Hepatocyte (in vitro differentiated cells): ENCODE results near the gene PSD. TPM values are rescaled to one million over a fixed set of nuclear protein-coding genes. Genes with fewer than 3 reads are reported as not detected.

Experiments used
- DNase-seq: peaks from one replicate; pipeline ENCODE4 v3.0.0-alpha.2; 2016; ENCODE audit warnings: low spot score
- H2AFZ ChIP-seq: fragments of 200-600 bp; sonication (generic); 2 replicates; pipeline ENCODE4 v1.6.0; 2016; ENCODE audit warnings: antibody characterized with exemption, mild to moderate bottlenecking
- H3K27ac ChIP-seq: fragments of 200-600 bp; sonication (generic); 2 replicates; pipeline ENCODE4 v1.5.1; 2016; ENCODE audit warnings: mild to moderate bottlenecking
- H3K27me3 ChIP-seq: fragments of 200-600 bp; sonication (generic); 2 replicates; pipeline ENCODE4 v1.6.1; 2016
- H3K36me3 ChIP-seq: fragments of 200-600 bp; sonication (generic); replicated peaks from 2 replicates; pipeline ENCODE4 v1.5.1; 2016; ENCODE audit warnings: low read depth; ENCODE audit not compliant: insufficient read depth
- H3K4me1 ChIP-seq: fragments of 200-600 bp; sonication (generic); 2 replicates; pipeline ENCODE4 v1.5.1; 2016; ENCODE audit warnings: mild to moderate bottlenecking, moderate library complexity; ENCODE audit not compliant: insufficient read depth
- H3K4me2 ChIP-seq: fragments of 200-600 bp; sonication (generic); 2 replicates; pipeline ENCODE4 v1.6.0; 2016
- H3K4me3 ChIP-seq: fragments of 200-600 bp; sonication (generic); 2 replicates; pipeline ENCODE4 v1.5.1; 2016; ENCODE audit warnings: mild to moderate bottlenecking
- H3K79me2 ChIP-seq: fragments of 200-600 bp; sonication (generic); 2 replicates; pipeline ENCODE4 v1.6.0; 2017; ENCODE audit warnings: mild to moderate bottlenecking
- H3K9me2 ChIP-seq: fragments of 200-600 bp; sonication (generic); replicated peaks from 2 replicates; pipeline ENCODE4 v1.6.0; 2017; ENCODE audit warnings: mild to moderate bottlenecking; ENCODE audit not compliant: insufficient read depth
- H3K9me3 ChIP-seq: fragments of 200-600 bp; sonication (generic); 2 replicates; pipeline ENCODE4 v1.5.1; 2016; ENCODE audit warnings: low read depth, mild to moderate bottlenecking
- H4K20me1 ChIP-seq: fragments of 200-600 bp; sonication (generic); 2 replicates; pipeline ENCODE4 v1.6.0; 2016; ENCODE audit warnings: mild to moderate bottlenecking; ENCODE audit not compliant: insufficient read depth, poor library complexity, severe bottlenecking
- EZH2 ChIP-seq: fragments of 200-600 bp; sonication (generic); IDR thresholded peaks from 2 replicates; pipeline ENCODE4 v1.6.1; 2016; ENCODE audit warnings: antibody characterized with exemption, mild to moderate bottlenecking, borderline replicate concordance
- EZH2phosphoT487 ChIP-seq: fragments of 200-600 bp; sonication (generic); IDR thresholded peaks from one replicate; pipeline ENCODE4 v1.6.1; 2018; ENCODE audit warnings: antibody characterized with exemption, mild to moderate bottlenecking, low read depth, moderate library complexity; ENCODE audit not compliant: unreplicated experiment, severe bottlenecking
- WGBS: methylation state at CpG from one replicate; pipeline ENCODE4 v1.1.6; 2016; ENCODE audit warnings: low lambda C conversion rate; ENCODE audit errors: missing lambda C conversion rate; 5-methylcytosine and 5-hydroxymethylcytosine counted together
- polyA plus RNA-seq: library from polyadenylated mRNA; unstranded; fragments of >200 nt; fragmentation: Nextera tagmentation; extraction: Ambion mirVana; gene quantifications from 2 replicates; pipeline ENCODE4 v1.2.1, GENCODE V29; 2016
- total RNA-seq: library from RNA; depleted of rRNA; stranded (reverse); fragments of >200 nt; gene quantifications from 2 replicates; pipeline ENCODE4 v1.2.3, GENCODE V29; 2014
- TF ChIP-seq, protein P1 (sequence below): fragments of 200-600 bp; sonication (generic); IDR thresholded peaks from 2 replicates; pipeline ENCODE4 v1.5.1; 2016; ENCODE audit warnings: antibody characterized with exemption, mild to moderate bottlenecking; ENCODE audit not compliant: poor library complexity

Gene PSD
- total and polyA plus RNA-seq, 2 experiments from 2014 or later = 13.1 to 20.1 TPM

DNA sequence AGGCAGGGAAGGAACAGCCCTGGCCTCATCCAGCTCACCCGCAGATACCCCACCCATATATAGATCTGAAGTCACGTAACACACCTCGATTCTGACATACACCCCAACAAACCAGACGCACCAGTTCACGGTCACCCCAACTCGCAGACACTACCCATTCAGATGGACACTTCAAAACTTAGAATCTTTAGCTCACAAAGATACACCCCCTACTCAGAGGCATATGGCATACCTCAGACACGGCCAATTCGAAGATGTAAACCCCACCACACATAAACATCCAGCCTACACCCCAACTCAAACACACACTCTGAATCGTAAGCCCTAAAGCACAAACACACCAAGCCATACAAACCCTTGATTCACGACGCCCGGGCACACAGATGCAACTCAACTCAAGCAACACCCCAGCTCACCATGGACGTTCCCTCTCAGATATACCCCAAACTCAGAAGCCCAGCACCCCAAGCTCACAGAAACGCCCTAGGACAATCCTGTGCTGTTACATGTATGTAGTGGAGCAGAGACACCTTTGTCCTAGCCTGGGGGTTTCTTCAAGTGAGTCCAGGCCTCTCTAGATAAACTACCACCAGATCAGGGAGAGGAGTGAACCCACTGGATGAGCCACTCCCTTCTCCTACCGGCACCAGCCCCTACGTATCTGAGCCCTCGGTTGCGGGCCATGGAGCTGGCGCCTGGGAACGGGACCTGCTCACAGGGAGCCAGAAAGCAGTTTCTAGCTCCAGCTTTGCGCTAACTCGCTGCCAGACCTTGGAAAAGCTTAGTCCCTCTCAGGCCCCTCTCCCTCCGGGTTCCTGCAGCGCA lies 8.8 kb downstream of the PSD start:
- H3K4me3 ChIP-seq = peak overlapping the region; percentile 49
- H3K4me1 ChIP-seq = peaks cover 11% of the 10 kb centered on the region
- peak overlapping the region; percentile 62 for H2AFZ ChIP-seq
- H3K4me2 ChIP-seq = peak overlapping the region; percentile 96
- peak overlapping the region; percentile 88 for H3K27ac ChIP-seq
- WGBS = 37% methylated on average over 24 of the region's 24 CpGs
- no peaks in the 10 kb centered on the region for H3K9me3 ChIP-seq
- no peak for TF ChIP-seq EZH2
- TF ChIP-seq EZH2phosphoT487 = no peak
- TF ChIP-seq, protein P1, sequence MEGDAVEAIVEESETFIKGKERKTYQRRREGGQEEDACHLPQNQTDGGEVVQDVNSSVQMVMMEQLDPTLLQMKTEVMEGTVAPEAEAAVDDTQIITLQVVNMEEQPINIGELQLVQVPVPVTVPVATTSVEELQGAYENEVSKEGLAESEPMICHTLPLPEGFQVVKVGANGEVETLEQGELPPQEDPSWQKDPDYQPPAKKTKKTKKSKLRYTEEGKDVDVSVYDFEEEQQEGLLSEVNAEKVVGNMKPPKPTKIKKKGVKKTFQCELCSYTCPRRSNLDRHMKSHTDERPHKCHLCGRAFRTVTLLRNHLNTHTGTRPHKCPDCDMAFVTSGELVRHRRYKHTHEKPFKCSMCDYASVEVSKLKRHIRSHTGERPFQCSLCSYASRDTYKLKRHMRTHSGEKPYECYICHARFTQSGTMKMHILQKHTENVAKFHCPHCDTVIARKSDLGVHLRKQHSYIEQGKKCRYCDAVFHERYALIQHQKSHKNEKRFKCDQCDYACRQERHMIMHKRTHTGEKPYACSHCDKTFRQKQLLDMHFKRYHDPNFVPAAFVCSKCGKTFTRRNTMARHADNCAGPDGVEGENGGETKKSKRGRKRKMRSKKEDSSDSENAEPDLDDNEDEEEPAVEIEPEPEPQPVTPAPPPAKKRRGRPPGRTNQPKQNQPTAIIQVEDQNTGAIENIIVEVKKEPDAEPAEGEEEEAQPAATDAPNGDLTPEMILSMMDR = no peak
- no peak for DNase-seq
- H3K36me3 ChIP-seq = no peaks in the 10 kb centered on the region
- no peaks in the 10 kb centered on the region for H3K9me2 ChIP-seq
- H4K20me1 ChIP-seq = no peaks in the 10 kb centered on the region
- H3K27me3 ChIP-seq = peaks cover 36% of the 10 kb centered on the region
- no peaks in the 10 kb centered on the region for H3K79me2 ChIP-seq

DNA sequence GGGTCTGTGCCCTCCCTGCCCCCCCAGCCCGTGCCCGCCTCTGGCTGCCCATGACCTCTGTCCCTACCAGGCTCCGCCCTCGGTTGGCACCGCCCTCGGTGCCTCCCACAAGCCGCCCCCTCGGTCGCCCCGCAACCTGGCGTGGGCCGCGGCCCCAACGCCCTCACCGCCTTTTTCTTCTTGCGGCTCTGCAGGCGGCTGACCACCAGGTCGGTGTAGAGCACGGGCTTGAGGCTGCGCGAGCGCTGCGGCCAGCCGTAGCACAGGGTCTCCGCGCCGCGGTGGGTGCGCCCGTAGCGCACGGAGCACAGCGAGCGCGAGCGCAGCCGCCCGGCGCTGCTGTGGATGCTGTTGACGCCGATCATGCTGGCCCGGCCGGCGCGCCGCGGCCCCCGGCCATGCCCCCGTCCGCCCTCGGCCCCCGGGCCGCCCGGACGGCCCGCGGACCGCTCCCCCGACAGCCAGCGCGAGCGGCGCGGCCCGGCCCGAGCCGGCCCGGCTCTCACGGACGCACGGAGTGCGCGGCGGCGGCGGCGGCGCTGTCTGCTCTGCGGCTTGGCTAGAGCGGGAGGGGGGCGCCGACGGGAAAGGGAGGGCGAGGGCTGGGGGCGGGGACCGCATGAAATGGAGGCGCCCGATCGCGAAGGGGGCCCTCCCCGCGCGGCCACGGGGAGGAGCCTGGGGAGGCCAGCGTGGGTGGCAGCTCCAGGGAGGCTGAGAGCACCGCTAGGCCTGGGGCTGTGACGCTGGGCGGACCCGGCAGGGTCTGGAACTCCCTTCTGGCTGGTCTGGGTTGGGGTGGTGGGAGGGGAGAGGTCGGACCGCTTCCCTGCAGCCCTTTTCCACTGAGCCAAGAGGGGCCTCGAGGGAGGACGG lies 9.6 kb downstream of the PSD start:
- peaks cover 11% of the 10 kb centered on the region for H3K4me1 ChIP-seq
- peaks cover 36% of the 10 kb centered on the region for H3K27me3 ChIP-seq
- peak overlapping the region; percentile 49 for H3K4me3 ChIP-seq
- WGBS = 2% methylated on average over 22 of the region's 103 CpGs
- DNase-seq = peak; percentile 84
- peak overlapping the region; percentile 96 for H3K4me2 ChIP-seq
- H4K20me1 ChIP-seq = no peaks in the 10 kb centered on the region
- peak overlapping the region; percentile 88 for H3K27ac ChIP-seq
- H2AFZ ChIP-seq = no peak overlapping the region
- no peaks in the 10 kb centered on the region for H3K9me2 ChIP-seq
- H3K9me3 ChIP-seq = no peaks in the 10 kb centered on the region
- H3K36me3 ChIP-seq = no peaks in the 10 kb centered on the region
- TF ChIP-seq, protein P1 = no peak
- TF ChIP-seq EZH2phosphoT487 (no peak), EZH2 (peak; percentile 54)
- H3K79me2 ChIP-seq = no peaks in the 10 kb centered on the region

DNA sequence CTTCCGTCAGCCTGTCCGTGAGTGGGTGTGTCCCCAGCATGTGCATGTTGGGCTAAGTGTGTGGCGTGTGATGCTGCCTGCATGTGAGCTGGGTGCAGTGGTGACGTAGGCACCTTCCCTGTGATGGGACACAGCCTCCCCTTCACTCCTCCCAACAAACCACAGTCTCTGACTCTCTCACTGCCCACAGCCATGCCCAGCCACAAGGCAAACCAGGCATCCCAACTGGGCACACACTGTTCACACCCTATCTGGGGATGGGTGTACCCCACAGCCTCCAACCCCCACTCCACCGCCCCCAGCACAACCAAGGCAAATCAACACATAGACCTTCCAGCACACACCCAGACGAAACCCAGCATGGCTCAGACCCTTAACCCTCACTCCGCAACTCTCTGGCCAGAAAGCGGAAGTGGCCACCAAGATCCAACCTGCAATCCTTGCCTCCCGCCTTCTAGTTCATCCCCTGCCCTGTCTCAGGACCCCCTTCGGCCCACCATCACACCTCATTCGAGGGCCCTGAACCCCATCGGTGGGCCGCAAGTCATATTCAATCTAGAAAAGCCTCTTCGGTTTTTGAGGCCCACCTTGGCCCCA lies 10.4 kb downstream of the PSD start:
- Histone ChIP-seq H3K36me3 (no peaks in the 10 kb centered on the region), H3K4me2 (peak overlapping the region; percentile 96)

More for the DNA sequence above, 10.4 kb downstream of the PSD start:
- DNase-seq = no peak
- peaks cover 11% of the 10 kb centered on the region for H3K4me1 ChIP-seq
- no peaks in the 10 kb centered on the region for H4K20me1 ChIP-seq
- peak overlapping the region; percentile 49 for H3K4me3 ChIP-seq
- H3K27me3 ChIP-seq = peaks cover 36% of the 10 kb centered on the region
- TF ChIP-seq, protein P1 = no peak
- TF ChIP-seq EZH2 (no peak), EZH2phosphoT487 (no peak)
- no peak overlapping the region for H2AFZ ChIP-seq
- H3K9me3 ChIP-seq = no peaks in the 10 kb centered on the region
- 72% methylated on average over 12 of the region's 14 CpGs for WGBS
- H3K9me2 ChIP-seq = no peaks in the 10 kb centered on the region
- peak overlapping the region; percentile 53 for H3K27ac ChIP-seq
- no peaks in the 10 kb centered on the region for H3K79me2 ChIP-seq
